SK-N-SH (cell line): ENCODE results near the gene NREP. TPM values are rescaled to one million over a fixed set of nuclear protein-coding genes. Genes with fewer than 3 reads are reported as not detected.

Experiments
- CTCF ChIA-PET: fragments of 300-600, 350-600 bp; formaldehyde crosslinking; extraction: SDS; loops from one replicate; lab custom pipeline; 2021; lab: Yijun Ruan, JAX
- POLR2A ChIA-PET: fragments of 350-600 bp; sonication (Branson Sonifier 250); formaldehyde crosslinking; extraction: SDS; loops from one replicate; lab custom pipeline; 2020; ENCODE audit warnings: antibody characterized with exemption, inconsistent platforms; lab: Yijun Ruan, JAX
- DNase-seq: peaks from one replicate; pipeline ENCODE4 v3.0.0; 2012
- H2AFZ ChIP-seq: fragments of 200-600 bp; sonication (generic); 2 replicates; pipeline ENCODE4 v1.8.1; 2016; ENCODE audit warnings: antibody characterized with exemption, mild to moderate bottlenecking, low read depth
- H3F3A ChIP-seq: fragments of 200-600 bp; sonication (generic); replicated peaks from 2 replicates; pipeline ENCODE3; 2016; ENCODE audit warnings: antibody characterized with exemption, mild to moderate bottlenecking; ENCODE audit not compliant: insufficient read depth
- H3K27ac ChIP-seq, 2 experiments: fragments of 200-500 bp in 1 of 2; fragments of 200-600 bp in 1 of 2; sonication (Bioruptor generic) in 1 of 2; sonication (generic), shearing (Covaris generic) in 1 of 2; 2 replicates each; pipeline versions ENCODE4 v1.5.1 to v1.6.1; 2014 to 2016; ENCODE audit warnings: low read depth in 2 of 2, inconsistent platforms in 1 of 2, low read length in 1 of 2, mild to moderate bottlenecking in 1 of 2, mixed read lengths in 1 of 2
- H3K27me3 ChIP-seq: fragments of 200-600 bp; sonication (generic), shearing (Covaris generic); 2 replicates; pipeline ENCODE4 v1.6.1; 2016; ENCODE audit warnings: mixed run types; ENCODE audit not compliant: insufficient read depth
- H3K36me3 ChIP-seq, 2 experiments: fragments of 200-500 bp in 1 of 2; fragments of 200-600 bp in 1 of 2; sonication (Bioruptor generic) in 1 of 2; sonication (generic) in 1 of 2; replicated peaks in 1 of 2; 2 replicates each; pipeline versions ENCODE3 to v1.5.1; 2014 to 2016; ENCODE audit warnings: low read length in 1 of 2, mild to moderate bottlenecking in 1 of 2; ENCODE audit not compliant: insufficient read depth in 2 of 2, control insufficient read depth in 1 of 2
- H3K4me1 ChIP-seq, 2 experiments: fragments of 200-500 bp in 1 of 2; fragments of 200-600 bp in 1 of 2; sonication (Bioruptor generic) in 1 of 2; sonication (generic), shearing (Covaris generic) in 1 of 2; 2 replicates each; pipeline versions ENCODE4 v1.5.1 to v1.6.1; 2014 to 2016; ENCODE audit warnings: low read depth in 1 of 2, low read length in 1 of 2, mixed run types in 1 of 2; ENCODE audit not compliant: insufficient read depth in 2 of 2, control insufficient read depth in 1 of 2
- H3K4me2 ChIP-seq: fragments of 200-600 bp; sonication (generic), shearing (Covaris generic); 2 replicates; pipeline ENCODE4 v1.6.1; 2017; ENCODE audit warnings: mixed run types
- H3K4me3 ChIP-seq, 2 experiments: fragments of 200-500 bp in 1 of 2; fragments of 200-600 bp in 1 of 2; sonication (Bioruptor generic) in 1 of 2; sonication (generic), shearing (Covaris generic) in 1 of 2; 2 replicates each; pipeline versions ENCODE4 v1.5.1 to v1.8.1; 2014 to 2016; ENCODE audit warnings: low read depth in 2 of 2, inconsistent platforms in 1 of 2, low read length in 1 of 2, mild to moderate bottlenecking in 1 of 2, mixed read lengths in 1 of 2, moderate library complexity in 1 of 2
- H3K79me2 ChIP-seq: fragments of 200-600 bp; sonication (generic); 2 replicates; pipeline ENCODE4 v1.8.1; 2017; ENCODE audit warnings: mild to moderate bottlenecking; ENCODE audit not compliant: insufficient read depth
- H3K9ac ChIP-seq: fragments of 200-600 bp; sonication (generic); 2 replicates; pipeline ENCODE4 v1.6.1; 2017; ENCODE audit warnings: mixed run types
- H3K9me2 ChIP-seq: fragments of 200-600 bp; sonication (generic); 2 replicates; pipeline ENCODE4 v1.6.1; 2017; ENCODE audit warnings: mixed run types
- H3K9me3 ChIP-seq: fragments of 200-600 bp; sonication (generic); 2 replicates; pipeline ENCODE4 v1.6.1; 2017; ENCODE audit warnings: mixed run types, mild to moderate bottlenecking, moderate library complexity
- H4K20me1 ChIP-seq: fragments of 200-600 bp; sonication (generic); 2 replicates; pipeline ENCODE4 v1.6.1; 2017; ENCODE audit warnings: mild to moderate bottlenecking, mixed run types; ENCODE audit not compliant: insufficient read depth
- FOSL2 ChIP-seq: IDR thresholded peaks from 2 replicates; pipeline ENCODE4 v1.4.0; 2012; ENCODE audit warnings: low read depth, mild to moderate bottlenecking, moderate library complexity, borderline replicate concordance
- FOXJ3 ChIP-seq: sonication (generic); formaldehyde crosslinking; IDR thresholded peaks from 2 replicates; pipeline ENCODE4 v1.5.1; 2020; ENCODE audit warnings: mild to moderate bottlenecking, missing genetic modification reagents
- GABPA ChIP-seq: IDR thresholded peaks from 2 replicates; pipeline ENCODE4 v1.4.0; 2012; ENCODE audit warnings: low read depth, mild to moderate bottlenecking
- GATA2 ChIP-seq: sonication (generic); formaldehyde crosslinking; IDR thresholded peaks from 2 replicates; pipeline ENCODE4 v1.5.0; 2020; ENCODE audit warnings: mild to moderate bottlenecking, missing genetic modification reagents
- NFIC ChIP-seq: IDR thresholded peaks from 2 replicates; pipeline ENCODE4 v1.4.0; 2012; ENCODE audit warnings: borderline replicate concordance
- POLR2AphosphoS5 ChIP-seq: IDR thresholded peaks from 2 replicates; pipeline ENCODE4 v1.6.1; 2012; ENCODE audit warnings: low read depth, low read length
- RAD21 ChIP-seq: IDR thresholded peaks from 2 replicates; pipeline ENCODE4 v1.6.1; 2012; ENCODE audit warnings: mild to moderate bottlenecking, low read length
- RFX5 ChIP-seq: IDR thresholded peaks from 2 replicates; pipeline ENCODE4 v1.6.1; 2012; ENCODE audit warnings: mild to moderate bottlenecking, improper control_type of control experiment, low read length
- SIN3A ChIP-seq: IDR thresholded peaks from 2 replicates; pipeline ENCODE4 v1.6.1; 2012; ENCODE audit warnings: low read depth, mild to moderate bottlenecking, low read length, moderate library complexity, borderline replicate concordance
- TCF12 ChIP-seq: IDR thresholded peaks from 2 replicates; pipeline ENCODE4 v1.4.0; 2012
- WGBS: methylation state at CpG from one replicate; pipeline ENCODE4 v1.1.6; 2017; ENCODE audit warnings: low lambda C conversion rate; 5-methylcytosine and 5-hydroxymethylcytosine counted together
- polyA plus RNA-seq, 3 experiments: library from polyadenylated mRNA; depleted of rRNA; stranded (reverse); fragments of >200 nt; gene quantifications; 2 replicates each; pipeline ENCODE4 v1.2.3, GENCODE V29; 2012
- TF ChIP-seq, protein P1 (sequence below): fragments of 200-600 bp; sonication (generic); IDR thresholded peaks from 2 replicates; pipeline ENCODE4 v1.6.1; 2017; ENCODE audit warnings: antibody characterized with exemption, mild to moderate bottlenecking, moderate library complexity
- TF ChIP-seq, protein P2 (sequence below): IDR thresholded peaks from 2 replicates; pipeline ENCODE4; 2012
- TF ChIP-seq, protein P3 (sequence below): IDR thresholded peaks from 2 replicates; pipeline ENCODE4 v1.6.1; 2012; ENCODE audit warnings: mild to moderate bottlenecking, low read depth, low read length, moderate library complexity

NREP gene
- polyA plus RNA-seq, 1 of the 3 experiments (the other 2 are of a cell fraction): 94.4 TPM

DNA sequence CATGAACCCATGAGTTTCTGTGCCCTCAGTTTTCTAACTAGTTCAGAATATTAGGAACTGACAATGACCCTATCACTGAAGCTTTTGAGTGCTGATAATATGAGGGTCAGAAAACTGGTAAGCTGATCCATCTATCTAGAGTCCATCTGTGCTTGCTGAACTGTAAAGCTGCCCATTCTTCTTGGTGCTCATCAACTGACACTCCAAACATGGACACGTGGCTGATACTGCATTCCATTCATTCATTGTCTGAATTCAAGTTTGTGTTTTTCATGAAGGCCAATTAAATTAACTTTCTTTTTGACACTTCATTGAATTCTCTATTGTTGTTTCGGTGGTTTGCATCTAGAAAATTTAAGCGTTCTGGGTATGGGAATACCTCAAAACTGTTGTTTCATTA is 17.6 kb downstream of the NREP start:
- TF ChIP-seq GABPA (no peak), FOSL2 (no peak)
- TF ChIP-seq, protein P1, sequence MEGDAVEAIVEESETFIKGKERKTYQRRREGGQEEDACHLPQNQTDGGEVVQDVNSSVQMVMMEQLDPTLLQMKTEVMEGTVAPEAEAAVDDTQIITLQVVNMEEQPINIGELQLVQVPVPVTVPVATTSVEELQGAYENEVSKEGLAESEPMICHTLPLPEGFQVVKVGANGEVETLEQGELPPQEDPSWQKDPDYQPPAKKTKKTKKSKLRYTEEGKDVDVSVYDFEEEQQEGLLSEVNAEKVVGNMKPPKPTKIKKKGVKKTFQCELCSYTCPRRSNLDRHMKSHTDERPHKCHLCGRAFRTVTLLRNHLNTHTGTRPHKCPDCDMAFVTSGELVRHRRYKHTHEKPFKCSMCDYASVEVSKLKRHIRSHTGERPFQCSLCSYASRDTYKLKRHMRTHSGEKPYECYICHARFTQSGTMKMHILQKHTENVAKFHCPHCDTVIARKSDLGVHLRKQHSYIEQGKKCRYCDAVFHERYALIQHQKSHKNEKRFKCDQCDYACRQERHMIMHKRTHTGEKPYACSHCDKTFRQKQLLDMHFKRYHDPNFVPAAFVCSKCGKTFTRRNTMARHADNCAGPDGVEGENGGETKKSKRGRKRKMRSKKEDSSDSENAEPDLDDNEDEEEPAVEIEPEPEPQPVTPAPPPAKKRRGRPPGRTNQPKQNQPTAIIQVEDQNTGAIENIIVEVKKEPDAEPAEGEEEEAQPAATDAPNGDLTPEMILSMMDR: no peak
- WGBS: 94% methylated on average over 3 of the region's 3 CpGs
- no peaks in the 10 kb centered on the region for H3K9me3 ChIP-seq
- H3K27ac ChIP-seq: no peak overlapping the region
- H3K4me1 ChIP-seq: peaks cover 20 to 50% of the 10 kb centered on the region in 2 experiments
- peaks cover 72% of the 10 kb centered on the region for H3K79me2 ChIP-seq
- peaks cover 41 to 47% of the 10 kb centered on the region in 2 experiments for H3K36me3 ChIP-seq
- H3K9ac ChIP-seq: no peak overlapping the region
- ChIA-PET POLR2A (no interaction called here), CTCF (no interaction called here)
- H3K4me3 ChIP-seq: no peak overlapping the region
- no peaks in the 10 kb centered on the region for H3K9me2 ChIP-seq
- no peak overlapping the region for H3K4me2 ChIP-seq
- no peak overlapping the region for H2AFZ ChIP-seq
- peaks cover 7% of the 10 kb centered on the region; the same call in 1 of the 2 replicates for H4K20me1 ChIP-seq
- H3F3A ChIP-seq: peaks cover 26% of the 10 kb centered on the region
- H3K27me3 ChIP-seq: no peaks in the 10 kb centered on the region
- no peak for DNase-seq

DNA sequence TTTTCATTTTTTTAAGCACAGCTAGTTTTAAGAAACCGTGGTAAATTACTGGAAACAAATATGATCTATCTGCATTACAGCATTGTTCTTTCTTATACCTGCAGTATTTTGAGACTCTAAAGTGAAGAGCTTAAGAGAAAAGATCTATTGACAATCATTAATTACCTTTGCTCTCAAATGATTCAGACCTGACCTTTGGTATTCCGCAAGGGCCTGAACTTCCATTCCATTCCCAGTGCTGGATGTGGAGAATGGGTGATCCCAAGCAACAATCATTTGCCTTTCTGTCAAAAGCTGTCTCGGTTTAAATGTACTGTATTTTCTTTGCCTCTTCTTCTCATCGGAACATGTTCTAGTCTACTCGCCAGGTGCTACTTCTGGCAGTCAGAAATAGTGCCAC is 18.9 kb downstream of the NREP start:
- Histone ChIP-seq H3K4me1 (peaks cover 17 to 40% of the 10 kb centered on the region in 2 experiments), H3K27ac (peak overlapping the region; percentile 43 to 65; a peak in 3 of 4 replicates), H3K9me2 (no peaks in the 10 kb centered on the region), H3K36me3 (peaks cover 49 to 60% of the 10 kb centered on the region in 2 experiments), H4K20me1 (peaks cover 7% of the 10 kb centered on the region; the same call in 1 of the 2 replicates), H3K4me2 (peak overlapping the region; percentile 29; the same call in 1 of the 2 replicates), H3K9ac (no peak overlapping the region), H3K4me3 (no peak overlapping the region), H2AFZ (no peak overlapping the region), H3F3A (peaks cover 26% of the 10 kb centered on the region), H3K27me3 (no peaks in the 10 kb centered on the region), H3K9me3 (no peaks in the 10 kb centered on the region), H3K79me2 (peaks cover 65% of the 10 kb centered on the region)
- POLR2A ChIA-PET: no interaction called here
- WGBS: 94% methylated on average over 5 of the region's 5 CpGs
- no peak for DNase-seq
- CTCF ChIA-PET: interaction anchor here (0.6 kb wide), 1 partner anchor 20 kb away, joined by 3 read pairs; no protein-coding TSS in a partner anchor
- TF ChIP-seq TCF12 (no peak), GABPA (no peak), POLR2AphosphoS5 (no peak), SIN3A (no peak), NFIC (no peak), GATA2 (CRISPR knock-in tag) (no peak), RFX5 (no peak), FOXJ3 (CRISPR knock-in tag) (no peak), RAD21 (no peak)
- TF ChIP-seq, protein P2, sequence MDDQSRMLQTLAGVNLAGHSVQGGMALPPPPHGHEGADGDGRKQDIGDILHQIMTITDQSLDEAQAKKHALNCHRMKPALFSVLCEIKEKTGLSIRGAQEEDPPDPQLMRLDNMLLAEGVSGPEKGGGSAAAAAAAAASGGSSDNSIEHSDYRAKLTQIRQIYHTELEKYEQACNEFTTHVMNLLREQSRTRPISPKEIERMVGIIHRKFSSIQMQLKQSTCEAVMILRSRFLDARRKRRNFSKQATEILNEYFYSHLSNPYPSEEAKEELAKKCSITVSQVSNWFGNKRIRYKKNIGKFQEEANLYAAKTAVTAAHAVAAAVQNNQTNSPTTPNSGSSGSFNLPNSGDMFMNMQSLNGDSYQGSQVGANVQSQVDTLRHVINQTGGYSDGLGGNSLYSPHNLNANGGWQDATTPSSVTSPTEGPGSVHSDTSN: no peak
- TF ChIP-seq, protein P3, sequence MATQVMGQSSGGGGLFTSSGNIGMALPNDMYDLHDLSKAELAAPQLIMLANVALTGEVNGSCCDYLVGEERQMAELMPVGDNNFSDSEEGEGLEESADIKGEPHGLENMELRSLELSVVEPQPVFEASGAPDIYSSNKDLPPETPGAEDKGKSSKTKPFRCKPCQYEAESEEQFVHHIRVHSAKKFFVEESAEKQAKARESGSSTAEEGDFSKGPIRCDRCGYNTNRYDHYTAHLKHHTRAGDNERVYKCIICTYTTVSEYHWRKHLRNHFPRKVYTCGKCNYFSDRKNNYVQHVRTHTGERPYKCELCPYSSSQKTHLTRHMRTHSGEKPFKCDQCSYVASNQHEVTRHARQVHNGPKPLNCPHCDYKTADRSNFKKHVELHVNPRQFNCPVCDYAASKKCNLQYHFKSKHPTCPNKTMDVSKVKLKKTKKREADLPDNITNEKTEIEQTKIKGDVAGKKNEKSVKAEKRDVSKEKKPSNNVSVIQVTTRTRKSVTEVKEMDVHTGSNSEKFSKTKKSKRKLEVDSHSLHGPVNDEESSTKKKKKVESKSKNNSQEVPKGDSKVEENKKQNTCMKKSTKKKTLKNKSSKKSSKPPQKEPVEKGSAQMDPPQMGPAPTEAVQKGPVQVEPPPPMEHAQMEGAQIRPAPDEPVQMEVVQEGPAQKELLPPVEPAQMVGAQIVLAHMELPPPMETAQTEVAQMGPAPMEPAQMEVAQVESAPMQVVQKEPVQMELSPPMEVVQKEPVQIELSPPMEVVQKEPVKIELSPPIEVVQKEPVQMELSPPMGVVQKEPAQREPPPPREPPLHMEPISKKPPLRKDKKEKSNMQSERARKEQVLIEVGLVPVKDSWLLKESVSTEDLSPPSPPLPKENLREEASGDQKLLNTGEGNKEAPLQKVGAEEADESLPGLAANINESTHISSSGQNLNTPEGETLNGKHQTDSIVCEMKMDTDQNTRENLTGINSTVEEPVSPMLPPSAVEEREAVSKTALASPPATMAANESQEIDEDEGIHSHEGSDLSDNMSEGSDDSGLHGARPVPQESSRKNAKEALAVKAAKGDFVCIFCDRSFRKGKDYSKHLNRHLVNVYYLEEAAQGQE: no peak
